T-helper 1 cell treated with Interleukin-12 subunit alpha and Interleukin-12 subunit beta and Interleukin-4 antibody, amounts not matched to agents 30 ng/mL and 1 ng/mL, for 36 hours (primary cell): ENCODE measurements around the gene UNC45B. TPM values are rescaled to one million over a fixed set of nuclear protein-coding genes. Genes with fewer than 3 reads are reported as not detected.
"Not testable (repeated sequence)": the region's sequence is repeated elsewhere in the genome, so short reads cannot be mapped to it uniquely, and the experiment has no call there.

Source experiments
- intact Hi-C: fragments of 100-400 bp; cut with micrococcal nuclease; formaldehyde crosslinking; loops from one replicate; pipeline ENCODE4 v1.15.1; 2024
- total RNA-seq: library from RNA; stranded (reverse); gene quantifications from 2 replicates; pipeline ENCODE4 v1.2.3, GENCODE V29; 2022

Gene UNC45B
- total RNA-seq, 1 donor from 2014 or later = 0.05 TPM

DNA sequence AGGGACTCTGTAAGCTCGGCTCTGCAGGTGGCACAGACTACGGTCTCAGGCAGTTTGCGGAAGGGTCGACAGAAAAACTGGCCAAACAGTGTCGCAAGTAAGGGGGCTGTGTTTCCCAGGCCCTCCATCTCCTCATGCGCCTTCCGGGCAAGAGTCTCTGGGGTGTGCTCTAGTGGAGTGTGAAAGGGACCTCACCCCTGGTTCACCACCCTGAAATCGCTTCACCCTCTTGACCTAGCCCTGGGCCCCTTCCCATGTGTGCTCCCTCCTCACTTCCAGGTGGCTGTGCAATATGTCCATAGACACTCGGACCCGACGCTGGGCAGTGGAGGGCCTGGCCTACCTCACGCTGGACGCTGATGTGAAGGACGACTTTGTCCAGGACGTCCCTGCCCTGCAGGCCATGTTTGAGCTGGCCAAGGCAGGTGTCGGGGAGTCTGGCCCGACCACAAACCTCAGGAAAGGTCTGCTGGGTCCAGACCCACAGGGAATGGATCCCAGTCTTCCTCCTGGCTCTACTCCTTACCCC lies 22.3 kb downstream of the UNC45B start:
- intact Hi-C loops = loop anchor here (2.0 to 10.0 kb wide), 3 partner anchors 45 to 203 kb away; partner anchors contain the start of gene SLFN11

DNA sequence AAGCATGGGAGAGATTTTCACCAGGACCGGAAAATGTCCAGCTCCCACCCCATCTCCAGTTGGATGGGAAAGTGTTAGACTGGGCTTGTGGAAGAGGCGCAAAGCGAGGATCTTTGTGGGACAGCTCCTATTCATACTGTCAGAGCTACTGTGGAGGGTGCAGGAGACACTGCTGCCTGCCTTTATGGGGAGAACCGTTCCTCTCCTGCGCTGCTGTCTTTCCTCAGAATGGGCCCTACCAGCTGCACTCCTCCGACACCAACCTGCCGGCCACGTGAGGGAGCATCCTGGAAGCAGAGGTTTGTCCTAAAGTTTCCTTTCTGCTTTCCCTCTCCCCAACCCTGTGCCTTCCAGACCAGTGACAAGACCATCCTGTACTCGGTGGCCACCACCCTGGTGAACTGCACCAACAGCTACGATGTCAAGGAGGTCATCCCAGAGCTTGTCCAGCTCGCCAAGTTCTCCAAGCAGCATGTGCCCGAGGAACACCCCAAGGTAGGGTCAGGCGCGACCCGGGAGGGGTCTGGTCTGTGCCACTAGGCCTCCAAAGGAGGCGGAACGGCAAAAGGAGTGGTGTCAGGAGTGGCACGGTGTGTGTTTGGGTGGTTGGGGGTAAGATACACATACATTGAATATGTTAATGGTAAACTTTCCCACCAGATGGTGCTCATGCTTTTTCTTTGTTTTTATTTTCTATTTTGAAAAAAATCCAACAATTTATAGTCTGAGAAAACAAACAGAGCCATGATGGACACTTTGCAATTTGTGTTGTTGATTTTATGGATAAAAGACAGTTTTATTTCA lies 23.6 kb downstream of the UNC45B start:
- intact Hi-C loops = loop anchor here (1.0 to 10.0 kb wide), 10 partner anchors 44 to 576 kb away; partner anchors contain the start of genes AP2B1 and SLFN11

DNA sequence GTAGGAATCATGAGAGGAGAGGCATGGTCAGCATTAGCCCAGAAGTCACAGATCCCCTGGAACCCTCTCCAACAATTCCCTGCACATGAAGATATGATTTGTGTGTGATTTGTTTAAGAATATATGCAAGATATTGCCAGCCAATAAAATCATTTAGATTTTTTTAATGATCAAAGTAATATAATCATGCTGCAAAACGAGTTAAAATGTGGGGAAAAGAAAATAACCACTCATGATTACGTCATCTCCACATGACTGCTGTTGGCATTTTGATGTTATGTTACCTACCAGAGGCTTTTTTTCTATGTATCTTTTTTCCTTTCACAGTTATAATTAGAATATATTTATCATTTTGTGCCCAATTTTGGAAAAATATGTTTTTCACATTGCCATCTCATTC lies 24.2 kb downstream of the UNC45B start:
- intact Hi-C loops = loop anchor here (1.0 to 10.0 kb wide), 10 partner anchors 43 to 575 kb away; partner anchors contain the start of genes AP2B1 and SLFN11

DNA sequence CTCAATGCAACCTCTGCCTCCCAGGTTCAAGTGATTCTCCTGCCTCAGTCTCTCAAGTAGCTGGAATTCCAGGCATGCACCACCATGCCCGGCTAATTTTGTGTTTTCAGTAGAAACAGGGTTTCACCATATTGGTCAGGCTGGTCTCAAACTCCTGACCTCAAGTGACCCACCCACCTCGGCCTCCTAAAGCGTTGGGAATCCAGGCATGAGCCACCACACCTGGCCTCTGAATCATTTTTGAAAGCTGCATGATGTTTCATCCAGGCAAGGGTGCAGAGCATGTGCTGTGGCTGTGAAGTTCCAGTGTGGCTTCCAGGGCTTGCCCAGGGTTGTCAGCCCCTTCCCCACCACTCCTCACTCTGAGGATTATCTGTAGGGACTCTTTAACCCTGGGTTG lies 24.7 kb downstream of the UNC45B start:
- intact Hi-C loops = loop anchor here (10.0 kb wide), 1 partner anchor 172 kb away; no protein-coding TSS in a partner anchor

DNA sequence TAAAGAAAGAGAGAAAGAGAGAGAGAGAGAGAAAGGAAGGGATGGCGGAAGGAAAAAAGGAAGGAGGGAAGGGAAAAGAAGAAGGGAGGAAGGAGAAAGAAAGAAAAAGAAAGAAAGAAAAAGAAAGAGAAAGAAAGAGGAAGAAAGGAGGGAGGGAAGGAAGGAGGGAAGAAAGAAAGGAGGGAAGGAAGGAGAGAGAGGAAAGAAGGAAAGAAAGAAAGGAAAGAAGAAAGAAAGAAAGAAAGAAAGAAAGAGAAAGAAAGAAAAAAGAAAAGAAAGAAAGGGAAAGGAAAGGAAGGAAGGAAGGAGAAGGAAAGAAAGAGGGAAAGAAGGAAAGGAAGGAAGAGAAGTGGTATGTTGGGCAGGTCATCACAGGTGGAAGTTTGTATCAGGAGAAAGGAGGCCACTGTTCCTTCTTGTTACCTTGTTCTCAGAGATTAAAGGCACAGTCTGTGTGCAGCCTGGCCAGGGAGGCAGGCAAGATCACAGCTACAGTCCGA lies 27.3 kb downstream of the UNC45B start:
- intact Hi-C loops = loop anchor here (10.0 kb wide), 1 partner anchor 170 kb away; no protein-coding TSS in a partner anchor

DNA sequence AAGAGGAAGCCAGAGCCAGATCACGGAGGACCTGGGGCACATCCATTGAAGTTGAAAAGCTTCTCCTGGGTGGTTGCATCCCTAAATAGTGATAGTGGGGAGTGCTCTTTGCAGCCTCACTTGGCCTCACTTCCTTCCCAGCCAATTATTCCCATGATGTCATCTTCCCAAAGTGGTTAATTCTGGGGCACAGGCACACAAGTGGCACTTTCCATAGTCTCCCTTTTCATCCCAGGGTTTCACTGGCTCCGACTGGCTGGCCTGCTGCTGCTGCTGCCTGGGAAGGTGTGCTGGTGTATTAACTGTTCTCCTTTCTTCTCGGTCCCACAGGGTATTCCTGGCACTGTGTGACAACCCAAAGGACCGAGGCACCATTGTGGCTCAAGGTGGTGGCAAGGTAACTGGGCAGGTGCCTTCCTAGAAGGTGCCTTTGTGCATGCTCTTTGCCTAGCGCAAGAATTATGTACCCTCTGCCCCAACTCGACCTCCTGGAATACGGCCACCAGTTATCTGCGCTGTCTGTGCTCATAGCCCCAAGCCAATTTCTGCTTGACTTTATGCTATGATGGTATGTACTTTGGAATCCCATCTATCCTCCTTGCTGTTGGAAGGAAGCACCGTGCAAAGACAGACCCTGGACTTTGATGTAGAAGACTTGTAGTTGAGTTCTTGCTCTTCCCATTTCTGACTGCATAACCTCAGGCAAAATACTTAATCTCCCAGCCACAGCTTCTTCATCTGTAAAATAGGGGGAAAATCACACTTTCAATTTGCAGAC lies 28.2 kb downstream of the UNC45B start:
- intact Hi-C loops = loop anchor here (10.0 kb wide), 1 partner anchor 169 kb away; no protein-coding TSS in a partner anchor

DNA sequence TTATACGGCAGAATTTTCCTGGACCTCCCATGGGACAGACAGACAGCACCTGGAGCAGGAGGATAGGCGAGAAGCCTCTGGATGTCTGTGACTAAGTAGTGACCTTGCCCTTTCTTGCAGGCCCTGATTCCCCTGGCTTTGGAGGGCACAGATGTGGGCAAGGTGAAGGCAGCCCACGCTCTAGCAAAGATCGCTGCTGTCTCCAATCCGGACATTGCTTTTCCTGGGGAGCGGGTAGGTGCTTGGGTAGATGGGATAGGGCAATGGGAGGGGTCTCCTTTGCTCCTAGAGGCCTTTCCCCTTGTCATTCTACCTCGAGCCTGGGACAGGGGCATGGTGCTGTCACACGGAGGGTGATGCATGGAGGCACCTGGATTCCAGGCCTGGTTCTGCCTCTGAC lies 29.3 kb downstream of the UNC45B start:
- intact Hi-C loops = loop anchor here (1.0 to 10.0 kb wide), 4 partner anchors 11 to 360 kb away; partner anchors contain the start of gene SLFN12L

DNA sequence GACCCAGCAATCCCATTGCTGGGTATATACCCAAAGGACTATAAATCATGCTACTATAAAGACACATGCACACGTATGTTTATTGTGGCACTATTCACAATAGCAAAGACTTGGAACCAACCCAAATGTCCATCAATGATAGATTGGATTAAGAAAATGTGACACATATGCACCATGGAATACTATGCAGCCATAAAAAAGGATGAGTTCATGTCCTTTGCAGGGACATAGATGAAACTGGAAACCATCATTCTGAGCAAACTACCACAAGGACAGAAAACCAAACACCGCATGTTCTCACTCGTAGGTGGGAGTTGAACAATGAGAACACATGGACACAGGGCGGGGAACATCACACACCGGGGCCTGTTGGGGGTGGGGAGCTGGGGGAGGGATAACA lies 31.8 kb downstream of the UNC45B start:
- intact Hi-C loops = loop anchor here (10.0 kb wide), 1 partner anchor 165 kb away; no protein-coding TSS in a partner anchor

DNA sequence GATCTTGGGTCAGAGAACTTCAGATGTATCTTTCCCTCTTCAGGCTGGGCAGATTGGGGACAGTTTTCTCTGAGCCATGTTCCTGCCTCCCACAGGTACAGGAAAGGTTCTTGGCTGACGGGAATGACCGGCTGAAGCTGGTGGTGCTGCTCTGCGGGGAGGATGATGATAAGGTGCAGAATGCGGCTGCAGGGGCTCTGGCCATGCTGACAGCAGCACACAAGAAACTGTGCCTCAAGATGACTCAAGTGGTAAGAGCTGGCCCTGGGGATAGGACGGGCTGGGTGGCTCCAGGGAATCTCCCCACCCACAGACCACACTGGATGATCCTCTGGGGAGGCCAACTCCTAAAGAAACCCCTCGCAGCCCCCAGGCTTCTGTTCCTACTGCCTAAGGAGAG lies 35.7 kb downstream of the UNC45B start:
- intact Hi-C loops = no loop called here

DNA sequence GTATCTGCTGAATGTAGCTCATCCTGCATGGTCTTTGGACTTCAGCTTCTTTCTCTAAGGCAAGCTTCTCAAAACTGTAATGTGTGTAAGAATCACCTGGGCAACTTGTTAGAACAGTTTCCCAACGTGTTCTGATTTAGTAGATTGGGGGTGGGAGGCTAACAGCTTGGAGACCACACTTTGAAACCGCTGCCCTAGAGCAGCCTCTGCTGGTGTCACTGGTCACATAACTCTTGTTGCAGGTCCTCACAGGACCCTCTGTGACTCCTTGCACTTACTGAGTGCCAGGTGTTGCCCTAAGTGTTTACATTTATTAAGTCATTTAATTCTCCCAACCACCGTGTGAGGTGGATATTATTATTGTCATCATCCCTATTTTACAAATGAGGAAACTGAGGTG lies 36.7 kb downstream of the UNC45B start:
- intact Hi-C loops = no loop called here

DNA sequence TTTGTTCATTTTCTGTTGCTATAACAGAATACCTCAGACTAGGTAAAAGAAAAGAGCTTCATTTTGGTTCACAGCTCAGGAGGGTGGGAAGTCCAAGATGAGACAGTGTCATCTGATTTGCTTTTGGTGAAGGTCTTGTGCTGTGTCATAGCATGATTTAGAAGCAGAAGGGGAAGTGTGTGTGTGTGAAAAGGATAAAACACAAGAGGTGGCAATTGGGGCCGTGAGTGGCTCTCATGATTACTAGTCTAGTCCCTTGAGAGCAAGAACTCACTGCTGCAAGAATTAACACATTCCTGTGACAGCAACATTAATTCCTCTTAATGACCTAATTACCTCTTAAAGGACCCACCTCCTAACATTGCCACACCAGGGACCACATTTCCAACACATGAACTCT lies 38.2 kb downstream of the UNC45B start:
- intact Hi-C loops = no loop called here

DNA sequence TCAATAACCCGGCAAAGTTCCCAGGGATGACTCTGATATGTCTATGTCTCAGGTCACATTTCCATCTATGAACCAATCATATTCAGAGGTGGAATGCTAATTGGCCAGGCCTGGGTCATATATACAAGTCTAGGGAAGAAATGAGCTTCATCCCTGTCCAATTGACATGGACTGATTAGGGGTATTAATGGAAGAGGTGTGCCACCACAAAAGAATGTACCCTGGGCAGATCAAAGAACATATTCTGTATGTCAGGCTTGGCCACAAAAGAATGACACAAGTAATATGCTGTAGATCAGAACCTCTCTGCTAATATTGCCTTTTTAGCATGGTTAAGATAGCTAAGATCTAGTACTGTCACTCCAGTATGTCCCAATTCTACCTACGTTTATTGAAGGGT lies 39.9 kb downstream of the UNC45B start:
- intact Hi-C loops = no loop called here

DNA sequence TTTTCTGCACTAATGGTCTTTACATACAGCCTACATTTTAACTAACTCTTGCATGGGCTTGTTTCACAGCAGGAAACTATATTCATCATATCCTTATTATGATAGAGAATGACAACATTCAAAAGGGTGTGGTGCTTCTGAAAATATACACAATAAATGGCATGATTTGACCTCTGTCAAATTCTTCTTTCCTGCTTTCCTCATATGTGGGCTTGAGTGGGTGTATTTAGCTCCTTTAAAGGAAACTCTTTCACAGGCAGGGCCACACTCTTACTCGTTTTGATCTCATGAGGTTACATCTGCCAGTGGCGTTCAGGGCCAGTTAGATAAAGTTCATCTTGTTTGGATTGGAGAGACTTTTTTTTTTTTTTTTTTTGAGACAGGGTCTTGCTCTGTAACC lies 40.5 kb downstream of the UNC45B start:
- intact Hi-C loops = loop anchor here (1.0 kb wide), 2 partner anchors 11 to 56 kb away; no protein-coding TSS in a partner anchor

DNA sequence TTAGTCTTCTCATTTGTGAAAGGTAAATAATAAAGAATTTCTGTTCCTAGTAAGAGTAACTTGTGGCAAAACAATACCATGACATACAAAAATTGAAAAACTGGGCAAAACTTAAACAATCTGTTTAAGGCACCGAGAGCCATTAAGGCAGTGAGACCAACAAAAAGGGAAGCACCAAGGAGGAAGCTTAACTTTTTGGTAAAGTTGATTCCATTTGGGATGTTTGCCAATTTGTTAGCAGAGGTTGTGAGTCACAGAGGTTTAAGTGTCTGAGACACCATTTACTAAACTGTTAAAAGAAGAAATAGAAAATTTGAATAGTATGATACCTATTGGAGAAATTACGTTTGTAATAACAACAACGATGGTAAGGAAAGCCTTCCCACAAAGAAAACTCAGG lies 41.7 kb downstream of the UNC45B start:
- intact Hi-C loops = loop anchor here (1.0 kb wide), 1 partner anchor 21 kb away; no protein-coding TSS in a partner anchor

DNA sequence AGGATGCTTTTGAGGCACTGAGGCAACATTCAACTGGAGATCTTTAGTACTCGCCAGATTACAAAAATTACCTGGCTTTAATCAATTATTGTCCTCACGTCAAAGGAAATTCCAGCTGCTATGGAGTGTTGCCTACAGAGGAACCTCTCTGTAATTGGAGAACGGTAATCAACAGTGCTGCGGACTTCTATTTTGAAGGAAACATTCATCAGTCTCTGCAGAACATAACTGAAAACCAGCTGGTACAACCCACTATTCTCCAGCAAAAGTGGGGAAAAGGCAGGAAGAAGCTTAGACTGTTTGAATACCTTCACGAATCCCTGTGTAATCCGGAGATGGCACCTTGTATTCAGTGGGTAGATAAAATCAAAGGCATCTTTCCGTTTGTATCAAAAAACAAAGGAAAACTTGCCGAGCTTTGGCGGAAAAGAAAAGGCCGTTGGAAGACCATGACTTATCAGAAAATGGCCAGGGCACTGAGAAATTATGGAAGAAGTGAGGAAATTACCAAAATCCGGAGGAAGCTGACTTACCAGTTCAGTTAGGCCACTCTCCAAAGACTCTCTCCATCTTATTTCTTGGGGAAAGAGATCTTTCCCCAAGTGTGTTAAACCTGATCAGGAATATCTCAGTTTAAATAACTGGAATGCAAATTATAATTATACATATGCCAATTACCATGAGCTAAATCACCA lies 43.5 kb downstream of the UNC45B start:
- intact Hi-C loops = no loop called here

DNA sequence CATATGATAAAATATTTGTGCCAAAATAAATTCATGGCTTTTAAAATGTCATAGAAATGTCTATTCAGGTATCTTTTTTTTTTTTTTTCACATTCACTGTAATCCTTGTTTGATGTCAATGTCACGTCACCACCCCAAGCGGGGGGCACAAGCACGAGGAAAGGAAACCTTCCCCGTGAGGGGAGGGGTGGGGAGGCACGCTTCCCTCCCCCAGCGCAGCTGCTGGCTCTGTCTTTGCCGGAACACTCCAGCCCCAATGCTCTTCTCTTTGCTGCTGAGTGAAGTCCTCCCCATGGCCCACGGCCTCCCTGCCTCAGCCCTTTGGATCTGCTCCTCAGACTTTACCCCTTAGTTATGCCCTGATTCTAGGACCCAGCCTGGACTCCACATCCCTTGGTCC lies 45.1 kb downstream of the UNC45B start:
- intact Hi-C loops = no loop called here

DNA sequence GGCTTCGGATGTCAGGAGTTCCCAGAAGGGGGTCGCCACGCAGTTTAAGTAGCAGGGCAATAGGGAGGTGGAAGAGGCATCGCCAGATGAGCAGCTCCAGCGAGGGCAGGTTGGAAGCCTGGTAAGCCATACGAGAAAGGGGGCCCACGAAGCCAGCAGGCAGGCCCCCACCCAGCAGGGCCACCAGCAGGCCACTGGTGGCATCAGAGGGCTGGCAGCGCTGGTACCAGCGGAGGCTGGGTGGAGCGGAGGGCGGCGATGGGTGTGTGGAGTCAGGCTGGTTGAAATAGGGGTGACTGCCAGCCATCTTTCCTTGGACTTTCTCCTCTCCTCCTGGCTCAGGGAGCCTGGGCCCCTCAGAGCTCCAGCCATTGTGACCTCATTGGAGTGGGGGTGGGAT lies 46.4 kb downstream of the UNC45B start, which contains the start of gene SLC35G3:
SLC35G3 (minus strand) TSS at position 393 of the 400 bp plus-strand sequence; CDS start at position 307, 86 bp downstream.
- intact Hi-C loops = not testable (repeated sequence)

DNA sequence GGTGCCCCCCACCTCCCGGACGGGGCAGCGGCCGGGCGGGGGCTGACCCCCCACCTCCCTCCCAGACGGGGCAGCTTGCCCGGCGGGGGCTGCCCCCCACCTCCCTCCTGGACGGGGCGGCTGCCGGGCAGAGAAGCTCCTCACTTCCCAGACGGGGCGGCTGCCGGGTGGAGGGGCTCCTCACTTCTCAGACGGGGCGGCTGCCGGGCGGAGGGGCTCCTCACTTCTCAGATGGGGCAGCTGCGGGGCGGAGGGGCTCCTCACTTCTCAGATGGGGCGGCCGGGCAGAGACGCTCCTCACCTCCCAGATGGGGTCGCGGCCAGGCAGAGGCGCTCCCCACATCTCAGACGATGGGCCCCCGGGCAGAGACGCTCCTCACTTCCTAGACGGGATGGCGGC lies 47.4 kb downstream of the UNC45B start:
- intact Hi-C loops = not testable (repeated sequence)

DNA sequence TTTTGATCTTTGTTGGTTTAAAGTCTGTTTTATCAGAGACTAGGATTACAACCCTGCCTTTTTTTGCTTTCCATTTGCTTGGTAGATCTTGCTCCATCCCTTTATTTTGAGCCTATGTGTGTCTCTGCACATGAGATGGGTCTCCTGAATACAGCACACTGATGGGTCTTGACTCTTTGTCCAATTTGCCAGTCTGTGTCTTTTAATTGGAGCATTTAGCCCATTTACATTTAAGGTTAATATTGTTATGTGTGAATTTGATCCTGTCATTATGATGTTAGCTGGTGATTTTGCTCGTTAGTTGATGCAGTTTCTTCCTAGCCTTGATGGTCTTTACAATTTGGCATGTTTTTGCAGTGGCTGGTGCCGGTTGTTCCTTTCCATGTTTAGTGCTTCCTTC lies 55.0 kb downstream of the UNC45B start:
- intact Hi-C loops = not testable (repeated sequence)

DNA sequence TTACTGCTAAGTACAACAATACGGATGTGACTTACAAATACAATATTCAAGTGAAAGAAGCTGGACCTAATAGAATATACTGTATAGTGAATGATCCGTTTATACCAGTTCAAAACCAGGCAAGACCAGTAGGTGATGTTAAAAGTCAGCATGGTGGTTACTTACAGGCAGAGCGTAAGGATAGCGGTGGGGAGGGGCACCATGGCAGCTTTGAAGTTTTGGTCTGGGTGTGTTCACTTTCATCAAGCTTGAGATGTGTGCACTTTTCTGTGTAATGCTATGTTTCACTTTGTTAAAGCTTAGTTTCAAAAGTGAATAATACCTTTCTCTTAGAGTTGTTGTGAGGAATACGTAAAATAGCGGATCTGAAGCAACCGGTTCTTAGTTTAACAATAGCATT lies 63.1 kb downstream of the UNC45B start:
- intact Hi-C loops = loop anchor here (1.0 kb wide), 1 partner anchor 21 kb away; no protein-coding TSS in a partner anchor

DNA sequence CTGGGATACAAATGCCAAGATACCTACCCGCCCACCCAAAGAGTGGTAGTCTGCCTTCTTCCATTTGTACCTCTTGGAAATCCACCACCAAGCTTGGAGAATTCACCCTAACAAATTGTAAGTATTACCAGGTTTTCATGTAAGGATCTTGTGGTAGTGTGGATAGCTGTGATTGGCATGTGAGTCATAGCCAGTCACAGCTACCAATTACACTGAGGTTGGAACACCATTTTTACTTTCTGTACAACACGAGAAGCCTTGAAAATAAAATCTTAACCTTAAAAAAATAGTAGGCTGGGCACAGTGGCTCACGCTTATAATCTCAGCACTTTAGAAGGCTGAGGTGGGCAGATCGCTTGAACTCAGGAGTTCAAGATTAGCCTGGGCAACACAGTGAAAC lies 65.1 kb downstream of the UNC45B start:
- intact Hi-C loops = no loop called here
